ENCODE measurements around the gene CHRDL2. TPM values are rescaled to one million over a fixed set of nuclear protein-coding genes. Genes with fewer than 3 reads are reported as not detected.
A peak's percentile ranks its signal among the peaks of the same experiment; 100 is the strongest.

CHRDL2 gene
- total and polyA plus RNA-seq, 2 donors (not counting 1 experiment from before 2014, with no cell fraction given), result not detected

DNA sequence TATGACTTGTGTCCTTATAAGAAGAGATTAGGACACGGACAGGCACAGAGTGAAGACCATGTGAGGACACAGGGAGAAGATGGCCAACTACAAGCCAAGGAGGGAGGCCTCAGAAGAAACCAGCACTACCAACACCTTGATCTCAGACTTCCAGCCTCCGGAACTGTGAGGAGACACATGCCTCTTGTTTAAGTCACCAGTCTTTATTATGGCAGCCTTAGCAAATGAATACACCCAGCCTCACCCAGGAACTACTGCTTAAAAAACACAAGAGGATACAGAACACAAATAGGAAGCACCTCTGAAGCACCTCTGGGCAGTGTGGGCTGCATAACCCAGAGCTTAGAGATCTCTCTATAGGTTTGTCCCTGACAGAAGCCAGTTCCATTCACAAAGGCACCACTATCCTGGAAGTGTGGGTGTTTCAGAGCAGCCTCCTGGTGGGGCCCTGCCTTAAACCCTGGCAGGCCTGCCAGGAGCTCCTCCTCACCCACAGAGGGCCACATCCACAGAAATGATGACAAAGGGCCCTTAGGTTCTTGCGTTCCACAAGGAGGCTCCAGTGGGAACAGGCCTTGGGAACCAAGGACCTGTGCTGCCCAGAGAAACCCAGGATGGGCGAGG, 58.8 kb downstream of the CHRDL2 start:
- H4K20me1 ChIP-seq (ENCODE audit: control insufficient read depth, extremely low read depth, insufficient read depth, low read length), result no peaks in the 10 kb centered on the region
- H3K27ac ChIP-seq (ENCODE audit: insufficient read depth, low read length), result peak overlapping the region; percentile 86
- no peaks in the 10 kb centered on the region for H3K79me2 ChIP-seq (ENCODE audit: control insufficient read depth, insufficient read depth, low read length)
- no peak overlapping the region for H2AFZ ChIP-seq (ENCODE audit: low read length)
- no peaks in the 10 kb centered on the region for H3K36me3 ChIP-seq (ENCODE audit: control insufficient read depth, insufficient read depth, low read length)
- H3K4me1 ChIP-seq (ENCODE audit: control insufficient read depth, extremely low read depth, insufficient read depth, low read length), result peaks cover 18% of the 10 kb centered on the region
- TF ChIP-seq CTCF (conservative IDR thresholded peaks at IDR 0.05 in 1 of 2, IDR thresholded peaks at IDR 0.05 in 1 of 2; ENCODE audit: low read depth in 1 of 2, low read length in 2 of 2) (peak in 1 of 2 donors; percentile 2), EZH2 (IDR thresholded peaks at IDR 0.05; ENCODE audit: low read length, missing control alignments) (no peak)
- no peak overlapping the region for H3K4me2 ChIP-seq (ENCODE audit: extremely low read depth, insufficient read depth, low read length)
- H3K9me3 ChIP-seq (ENCODE audit: control insufficient read depth, insufficient read depth, low read depth, low read length), result no peaks in the 10 kb centered on the region
- DNase-seq (ENCODE audit: low read depth in 2 of 2), result peak in 1 of 2 donors; percentile 45
- H3K9ac ChIP-seq (ENCODE audit: insufficient read depth, low read length), result peak overlapping the region; percentile 21
- no peaks in the 10 kb centered on the region for H3K27me3 ChIP-seq (ENCODE audit: control insufficient read depth, insufficient read depth, low read length)
- H3K4me3 ChIP-seq (replicated peaks in 1 of 4; ENCODE audit: control extremely low read depth in 1 of 4, insufficient read depth in 1 of 4, low read depth in 3 of 4, low read length in 4 of 4), result no peak overlapping the region

- H3K79me2 ChIP-seq (ENCODE audit: control insufficient read depth, insufficient read depth, low read length), result no peaks in the 10 kb centered on the region
- DNase-seq (ENCODE audit: low read depth in 2 of 2), result peak; percentile 27 to 59
- H4K20me1 ChIP-seq (ENCODE audit: control insufficient read depth, extremely low read depth, insufficient read depth, low read length), result no peaks in the 10 kb centered on the region
- no peak for TF ChIP-seq EZH2 (IDR thresholded peaks at IDR 0.05; ENCODE audit: low read length, missing control alignments)
- TF ChIP-seq CTCF (conservative IDR thresholded peaks at IDR 0.05 in 1 of 2, IDR thresholded peaks at IDR 0.05 in 1 of 2; ENCODE audit: low read depth in 1 of 2, low read length in 2 of 2), result no peak
- no peaks in the 10 kb centered on the region for H3K9me3 ChIP-seq (ENCODE audit: control insufficient read depth, insufficient read depth, low read depth, low read length)
- H3K27ac ChIP-seq (ENCODE audit: insufficient read depth, low read length), result peak overlapping the region; percentile 86
- H3K4me2 ChIP-seq (ENCODE audit: extremely low read depth, insufficient read depth, low read length), result no peak overlapping the region
- H3K27me3 ChIP-seq (ENCODE audit: control insufficient read depth, insufficient read depth, low read length), result no peaks in the 10 kb centered on the region
- no peak overlapping the region for H3K4me3 ChIP-seq (replicated peaks in 1 of 4; ENCODE audit: control extremely low read depth in 1 of 4, insufficient read depth in 1 of 4, low read depth in 3 of 4, low read length in 4 of 4)
- H3K4me1 ChIP-seq (ENCODE audit: control insufficient read depth, extremely low read depth, insufficient read depth, low read length), result peaks cover 18% of the 10 kb centered on the region
- H3K36me3 ChIP-seq (ENCODE audit: control insufficient read depth, insufficient read depth, low read length), result no peaks in the 10 kb centered on the region
- no peak overlapping the region for H2AFZ ChIP-seq (ENCODE audit: low read length)
- no peak overlapping the region for H3K9ac ChIP-seq (ENCODE audit: insufficient read depth, low read length)
Measured at GRCh38 chr11:74671520-74672196, 59.6 kb downstream of the CHRDL2 start.

GRCh38 chr11:74670171-74670570, 61.1 kb downstream of the CHRDL2 start:
- no peaks in the 10 kb centered on the region for H4K20me1 ChIP-seq (ENCODE audit: control insufficient read depth, extremely low read depth, insufficient read depth, low read length)
- H3K4me2 ChIP-seq (ENCODE audit: extremely low read depth, insufficient read depth, low read length), result no peak overlapping the region
- no peak overlapping the region for H2AFZ ChIP-seq (ENCODE audit: low read length)

More at GRCh38 chr11:74670171-74670570, 61.1 kb downstream of the CHRDL2 start:
- no peaks in the 10 kb centered on the region for H3K36me3 ChIP-seq (ENCODE audit: control insufficient read depth, insufficient read depth, low read length)
- peaks cover 18% of the 10 kb centered on the region for H3K4me1 ChIP-seq (ENCODE audit: control insufficient read depth, extremely low read depth, insufficient read depth, low read length)
- no peaks in the 10 kb centered on the region for H3K27me3 ChIP-seq (ENCODE audit: control insufficient read depth, insufficient read depth, low read length)
- no peak overlapping the region for H3K27ac ChIP-seq (ENCODE audit: insufficient read depth, low read length)
- no peak overlapping the region for H3K4me3 ChIP-seq (replicated peaks in 1 of 4; ENCODE audit: control extremely low read depth in 1 of 4, insufficient read depth in 1 of 4, low read depth in 3 of 4, low read length in 4 of 4)
- H3K9ac ChIP-seq (ENCODE audit: insufficient read depth, low read length), result no peak overlapping the region
- TF ChIP-seq EZH2 (IDR thresholded peaks at IDR 0.05; ENCODE audit: low read length, missing control alignments), result no peak
- TF ChIP-seq CTCF (conservative IDR thresholded peaks at IDR 0.05 in 1 of 2, IDR thresholded peaks at IDR 0.05 in 1 of 2; ENCODE audit: low read depth in 1 of 2, low read length in 2 of 2), result no peak
- no peaks in the 10 kb centered on the region for H3K9me3 ChIP-seq (ENCODE audit: control insufficient read depth, insufficient read depth, low read depth, low read length)
- no peak for DNase-seq (ENCODE audit: low read depth in 2 of 2)
- no peaks in the 10 kb centered on the region for H3K79me2 ChIP-seq (ENCODE audit: control insufficient read depth, insufficient read depth, low read length)
